CD4-positive, alpha-beta T cell (primary cell): ENCODE measurements around the gene GPR137B. TPM values are rescaled to one million over a fixed set of nuclear protein-coding genes. Genes with fewer than 3 reads are reported as not detected.

Source experiments
- ATAC-seq: fragments of 200-7000 bp; cut with Tn5 transposase; one replicate; pipeline ENCODE4 v1.10.0; 2022; ENCODE audit warnings: mild to moderate bottlenecking; ENCODE audit not compliant: poor library complexity
- CTCF ChIA-PET: fragments of 350-600 bp; sonication (Branson Sonifier 250); formaldehyde crosslinking; loops from one replicate; lab custom pipeline; 2021; ENCODE audit warnings: antibody characterized with exemption, inconsistent platforms; lab: Charles Lee
- POLR2A ChIA-PET: fragments of 350-600 bp; sonication (Branson Sonifier 250); formaldehyde crosslinking; loops from one replicate; lab custom pipeline; 2021; ENCODE audit warnings: antibody characterized with exemption, inconsistent platforms; lab: Charles Lee
- DNase-seq, 14 experiments: peaks; one replicate each; pipeline ENCODE4 v3.0.0-alpha.2; 2013 to 2020; ENCODE audit warnings: mixed read lengths in 2 of 14
- H3K27ac ChIP-seq, 2 donors: one replicate each; pipeline versions ENCODE4 v1.5.1 to v1.7.0; 2013; ENCODE audit warnings: low read length in 2 of 2, low read depth in 1 of 2, mild to moderate bottlenecking in 1 of 2
- H3K27me3 ChIP-seq, 2 experiments: 1 replicate in 1 of 2; 2 replicates in 1 of 2; pipeline versions ENCODE4 v1.6.1 to v1.7.0; 2013; ENCODE audit warnings: low read length in 2 of 2, control low read depth in 1 of 2, mild to moderate bottlenecking in 1 of 2, moderate library complexity in 1 of 2; ENCODE audit not compliant: insufficient read depth in 2 of 2, control insufficient read depth in 1 of 2
- H3K36me3 ChIP-seq: one replicate; pipeline ENCODE4 v1.6.1; 2013; ENCODE audit warnings: low read length, control low read depth; ENCODE audit not compliant: insufficient read depth
- H3K4me1 ChIP-seq: one replicate; pipeline ENCODE4 v1.6.1; 2013; ENCODE audit warnings: low read length, control low read depth; ENCODE audit not compliant: insufficient read depth
- H3K4me3 ChIP-seq: one replicate; pipeline ENCODE4 v1.5.1; 2013; ENCODE audit warnings: mild to moderate bottlenecking, low read length, moderate library complexity
- H3K9me3 ChIP-seq, 2 experiments: 1 replicate in 1 of 2; 2 replicates in 1 of 2; pipeline versions ENCODE4 v1.6.1 to v1.7.0; 2013; ENCODE audit warnings: low read length in 2 of 2, mild to moderate bottlenecking in 2 of 2, control low read depth in 1 of 2, moderate library complexity in 1 of 2; ENCODE audit not compliant: control insufficient read depth in 1 of 2, insufficient read depth in 1 of 2
- H3K27ac Mint-ChIP-seq: one replicate; pipeline ENCODE4 v1.8.0; 2020; ENCODE audit warnings: mixed read lengths
- H3K27me3 Mint-ChIP-seq: one replicate; pipeline ENCODE4 v1.8.0; 2021; ENCODE audit warnings: mixed read lengths
- H3K36me3 Mint-ChIP-seq: one replicate; pipeline ENCODE4 v1.8.0; 2021; ENCODE audit warnings: low read depth, mixed read lengths
- H3K4me1 Mint-ChIP-seq: one replicate; pipeline ENCODE4 v1.8.0; 2021; ENCODE audit warnings: low read depth, mixed read lengths
- H3K4me3 Mint-ChIP-seq: one replicate; pipeline ENCODE4 v1.8.0; 2020; ENCODE audit warnings: mild to moderate bottlenecking, mixed read lengths
- H3K9me3 Mint-ChIP-seq: one replicate; pipeline ENCODE4 v1.8.0; 2020; ENCODE audit warnings: mixed read lengths
- CTCF ChIP-seq: fragments of 200-600 bp; IDR thresholded peaks from one replicate; pipeline ENCODE4 v1.8.0; 2022; ENCODE audit warnings: antibody characterized with exemption, mild to moderate bottlenecking
- intact Hi-C, 2 experiments: fragments of 100-400 bp; cut with DNase I in 1 of 2; cut with micrococcal nuclease in 1 of 2; formaldehyde crosslinking; loops; one replicate each; pipeline versions ENCODE4 v1.15.1 to v1.9.0; 2023 to 2025; cut with DNase I, micrococcal nuclease
- total RNA-seq, 174 experiments: library from RNA in 2 of 174; stranded (reverse) in 2 of 174; gene quantifications; one replicate each; pipeline ENCODE4 v1.2.3 and lab custom pipeline; 2021 to 2026

Gene GPR137B
- total RNA-seq, 2 experiments from 2014 or later: 6.3 to 7.4 TPM

GRCh38 chr1:236149696-236150228 lies 7.4 kb downstream of the GPR137B start:
- H3K27me3 Mint-ChIP-seq: no peaks in the 10 kb centered on the region
- H3K27me3 ChIP-seq: no peaks in the 10 kb centered on the region
- peaks cover 15% of the 10 kb centered on the region for H3K4me1 ChIP-seq
- H3K27ac ChIP-seq: no peak overlapping the region
- no peaks in the 10 kb centered on the region for H3K9me3 ChIP-seq
- H3K4me1 Mint-ChIP-seq: peaks cover 26% of the 10 kb centered on the region
- ChIA-PET POLR2A (no interaction called here), CTCF (no interaction called here)
- no peaks in the 10 kb centered on the region for H3K36me3 ChIP-seq
- no peak overlapping the region for H3K4me3 Mint-ChIP-seq
- no peak overlapping the region for H3K27ac Mint-ChIP-seq
- no peak for TF ChIP-seq CTCF
- ATAC-seq (no peak), DNase-seq (no peak)
- intact Hi-C loops: no loop called here
- H3K36me3 Mint-ChIP-seq: no peaks in the 10 kb centered on the region
- no peaks in the 10 kb centered on the region for H3K9me3 Mint-ChIP-seq
- H3K4me3 ChIP-seq: no peak overlapping the region

- DNase-seq (no peak), ATAC-seq (no peak)
- H3K27ac Mint-ChIP-seq: no peak overlapping the region
- intact Hi-C loops: no loop called here
- CTCF ChIA-PET: no interaction called here
- no peak overlapping the region for H3K4me3 Mint-ChIP-seq
- TF ChIP-seq CTCF: no peak
- H3K4me1 Mint-ChIP-seq: peaks cover 19% of the 10 kb centered on the region
- H3K4me1 ChIP-seq: peaks cover 11% of the 10 kb centered on the region
- POLR2A ChIA-PET: no interaction called here
- no peaks in the 10 kb centered on the region for H3K36me3 Mint-ChIP-seq
- no peaks in the 10 kb centered on the region for H3K27me3 ChIP-seq
- H3K4me3 ChIP-seq: no peak overlapping the region
- no peaks in the 10 kb centered on the region for H3K36me3 ChIP-seq
- H3K27ac ChIP-seq: no peak overlapping the region
- H3K9me3 Mint-ChIP-seq: no peaks in the 10 kb centered on the region
- no peaks in the 10 kb centered on the region for H3K27me3 Mint-ChIP-seq
- no peaks in the 10 kb centered on the region for H3K9me3 ChIP-seq
These were observed 8.1 kb downstream of the GPR137B start for GRCh38 chr1:236150311-236150955.

GRCh38 chr1:236150986-236151385 lies 8.6 kb downstream of the GPR137B start:
- peaks cover 16% of the 10 kb centered on the region for H3K4me1 ChIP-seq
- H3K27me3 ChIP-seq: no peaks in the 10 kb centered on the region
- no peaks in the 10 kb centered on the region for H3K36me3 ChIP-seq
- H3K36me3 Mint-ChIP-seq: no peaks in the 10 kb centered on the region
- no peak overlapping the region for H3K27ac Mint-ChIP-seq
- H3K4me3 Mint-ChIP-seq: no peak overlapping the region
- H3K9me3 ChIP-seq: no peaks in the 10 kb centered on the region
- intact Hi-C loops: no loop called here
- H3K27me3 Mint-ChIP-seq: no peaks in the 10 kb centered on the region
- ATAC-seq: no peak
- POLR2A ChIA-PET: no interaction called here
- no peak for DNase-seq
- no peak for TF ChIP-seq CTCF
- CTCF ChIA-PET: no interaction called here
- no peaks in the 10 kb centered on the region for H3K9me3 Mint-ChIP-seq
- no peak overlapping the region for H3K27ac ChIP-seq
- no peak overlapping the region for H3K4me3 ChIP-seq
- peaks cover 17% of the 10 kb centered on the region for H3K4me1 Mint-ChIP-seq
